ENCODE measurements around the gene LRRC37B.
"Not testable (repeated sequence)": the region's sequence is repeated elsewhere in the genome, so short reads cannot be mapped to it uniquely, and the experiment has no call there.

The LRRC37B gene

GRCh38 chr17:32033223-32033622, 26.0 kb downstream of the LRRC37B start:
- Histone ChIP-seq H3K9me3 (ENCODE audit: low read depth, low read length) (no peaks in the 10 kb centered on the region), H3K27ac (no peak overlapping the region), H3K36me3 (ENCODE audit: insufficient read depth, low read length) (peaks cover 6% of the 10 kb centered on the region; the same call in 1 of the 2 replicates), H3K4me3 (no peak overlapping the region), H3K9ac (ENCODE audit: insufficient read length) (no peak overlapping the region)
- DNase-seq (ENCODE audit: low read depth, low spot score), result no peak
- TF ChIP-seq POLR2AphosphoS5 (IDR thresholded peaks at IDR 0.05; ENCODE audit: borderline replicate concordance, low read depth, low read length) (no peak), EZH2 (IDR thresholded peaks at IDR 0.05) (no peak), FOXP2 (optimal IDR thresholded peaks at IDR 0.05; ENCODE audit: control extremely low read depth, extremely low read length, insufficient read depth) (no peak)

- H3K9me3 ChIP-seq (ENCODE audit: low read depth, low read length); H3K36me3 ChIP-seq (ENCODE audit: insufficient read depth, low read length); DNase-seq (ENCODE audit: low read depth, low spot score); H3K27ac ChIP-seq; H3K9ac ChIP-seq (ENCODE audit: insufficient read length); H3K4me3 ChIP-seq: not testable (repeated sequence)
Observed at GRCh38 chr17:32033812-32034211, 26.6 kb downstream of the LRRC37B start.

GRCh38 chr17:32040246-32040645, 33.1 kb downstream of the LRRC37B start:
- not testable (repeated sequence) for H3K4me3 ChIP-seq; H3K27ac ChIP-seq; DNase-seq (ENCODE audit: low read depth, low spot score); H3K36me3 ChIP-seq (ENCODE audit: insufficient read depth, low read length); H3K9ac ChIP-seq (ENCODE audit: insufficient read length); H3K9me3 ChIP-seq (ENCODE audit: low read depth, low read length)

- not testable (repeated sequence) for H3K9me3 ChIP-seq (ENCODE audit: low read depth, low read length); H3K27ac ChIP-seq; H3K4me3 ChIP-seq; H3K36me3 ChIP-seq (ENCODE audit: insufficient read depth, low read length); DNase-seq (ENCODE audit: low read depth, low spot score); H3K9ac ChIP-seq (ENCODE audit: insufficient read length)
Observed at GRCh38 chr17:32041306-32041875, 34.2 kb downstream of the LRRC37B start.

- not testable (repeated sequence) for H3K9me3 ChIP-seq (ENCODE audit: low read depth, low read length); DNase-seq (ENCODE audit: low read depth, low spot score); H3K36me3 ChIP-seq (ENCODE audit: insufficient read depth, low read length); H3K9ac ChIP-seq (ENCODE audit: insufficient read length); H3K27ac ChIP-seq; H3K4me3 ChIP-seq
Observed at GRCh38 chr17:32042266-32042665, 35.1 kb downstream of the LRRC37B start.

GRCh38 chr17:32045611-32046010, 38.4 kb downstream of the LRRC37B start:
- not testable (repeated sequence) for H3K4me3 ChIP-seq; DNase-seq (ENCODE audit: low read depth, low spot score); H3K9me3 ChIP-seq (ENCODE audit: low read depth, low read length); H3K27ac ChIP-seq; H3K9ac ChIP-seq (ENCODE audit: insufficient read length); H3K36me3 ChIP-seq (ENCODE audit: insufficient read depth, low read length)

GRCh38 chr17:32047663-32048062, 40.5 kb downstream of the LRRC37B start:
- not testable (repeated sequence) for DNase-seq (ENCODE audit: low read depth, low spot score); H3K9ac ChIP-seq (ENCODE audit: insufficient read length); H3K36me3 ChIP-seq (ENCODE audit: insufficient read depth, low read length); H3K4me3 ChIP-seq; H3K9me3 ChIP-seq (ENCODE audit: low read depth, low read length); H3K27ac ChIP-seq

- H3K9me3 ChIP-seq (ENCODE audit: low read depth, low read length); DNase-seq (ENCODE audit: low read depth, low spot score); H3K27ac ChIP-seq; H3K4me3 ChIP-seq; H3K36me3 ChIP-seq (ENCODE audit: insufficient read depth, low read length); H3K9ac ChIP-seq (ENCODE audit: insufficient read length): not testable (repeated sequence)
Observed at GRCh38 chr17:32054985-32055384, 47.8 kb downstream of the LRRC37B start.

GRCh38 chr17:32055425-32055824, 48.2 kb downstream of the LRRC37B start:
- H3K4me3 ChIP-seq; H3K9me3 ChIP-seq (ENCODE audit: low read depth, low read length); H3K36me3 ChIP-seq (ENCODE audit: insufficient read depth, low read length); H3K27ac ChIP-seq; H3K9ac ChIP-seq (ENCODE audit: insufficient read length); DNase-seq (ENCODE audit: low read depth, low spot score): not testable (repeated sequence)

- DNase-seq (ENCODE audit: low read depth, low spot score); H3K27ac ChIP-seq; H3K9ac ChIP-seq (ENCODE audit: insufficient read length); H3K9me3 ChIP-seq (ENCODE audit: low read depth, low read length); H3K36me3 ChIP-seq (ENCODE audit: insufficient read depth, low read length); H3K4me3 ChIP-seq: not testable (repeated sequence)
Observed at GRCh38 chr17:32056500-32056899, 49.3 kb downstream of the LRRC37B start.

GRCh38 chr17:32057460-32058105, 50.4 kb downstream of the LRRC37B start:
- not testable (repeated sequence) for DNase-seq (ENCODE audit: low read depth, low spot score); H3K4me3 ChIP-seq; H3K9me3 ChIP-seq (ENCODE audit: low read depth, low read length); H3K36me3 ChIP-seq (ENCODE audit: insufficient read depth, low read length); H3K27ac ChIP-seq; H3K9ac ChIP-seq (ENCODE audit: insufficient read length)

GRCh38 chr17:32060695-32061094, 53.5 kb downstream of the LRRC37B start:
- DNase-seq (ENCODE audit: low read depth, low spot score); H3K9me3 ChIP-seq (ENCODE audit: low read depth, low read length); H3K27ac ChIP-seq; H3K9ac ChIP-seq (ENCODE audit: insufficient read length); H3K4me3 ChIP-seq; H3K36me3 ChIP-seq (ENCODE audit: insufficient read depth, low read length): not testable (repeated sequence)

- H3K9ac ChIP-seq (ENCODE audit: insufficient read length); H3K4me3 ChIP-seq; DNase-seq (ENCODE audit: low read depth, low spot score); H3K27ac ChIP-seq; H3K36me3 ChIP-seq (ENCODE audit: insufficient read depth, low read length); H3K9me3 ChIP-seq (ENCODE audit: low read depth, low read length): not testable (repeated sequence)
Observed at GRCh38 chr17:32061840-32062239, 54.7 kb downstream of the LRRC37B start.

GRCh38 chr17:32064091-32064490, 56.9 kb downstream of the LRRC37B start:
- not testable (repeated sequence) for H3K36me3 ChIP-seq (ENCODE audit: insufficient read depth, low read length); H3K9ac ChIP-seq (ENCODE audit: insufficient read length); H3K27ac ChIP-seq; DNase-seq (ENCODE audit: low read depth, low spot score); H3K4me3 ChIP-seq; H3K9me3 ChIP-seq (ENCODE audit: low read depth, low read length)

All from SK-N-MC (cell line).